ENCODE measurements around the gene OR4M1.
A peak's percentile ranks its signal among the peaks of the same experiment; 100 is the strongest.
"Not testable (repeated sequence)": the region's sequence is repeated elsewhere in the genome, so short reads cannot be mapped to it uniquely, and the experiment has no call there.

The OR4M1 gene

DNA sequence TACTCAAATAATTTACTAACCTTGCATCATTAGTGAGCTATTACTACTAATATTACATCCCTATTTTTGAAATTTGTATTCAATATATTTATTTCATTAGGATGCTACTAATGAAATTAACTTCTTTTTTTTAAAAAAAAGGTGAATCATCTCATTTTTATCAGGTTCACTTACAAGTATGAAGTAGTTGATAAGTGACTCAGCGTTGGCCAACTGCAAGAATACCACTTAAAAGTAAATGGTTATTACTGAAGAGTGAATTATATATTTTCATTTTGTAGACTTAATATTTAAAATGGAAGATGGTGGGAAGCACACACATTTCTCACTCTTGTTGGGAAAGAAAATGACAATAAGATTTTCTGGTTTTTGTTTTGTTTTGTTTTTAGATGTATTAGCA, 49.9 kb downstream of the OR4M1 start:
- peak; percentile 11 for DNase-seq (ENCODE audit: low read depth)

GRCh38 chr14:19823765-19824164, 50.5 kb downstream of the OR4M1 start:
- DNase-seq (ENCODE audit: low read depth) = peak; percentile 77

GRCh38 chr14:19827626-19828244, 54.4 kb downstream of the OR4M1 start:
- DNase-seq (ENCODE audit: low read depth) = not testable (repeated sequence)

- DNase-seq (ENCODE audit: low read depth) = no peak
Observed at GRCh38 chr14:19828314-19828713, 55.0 kb downstream of the OR4M1 start.
